HepG2 (cell line): Measurements from ENCODE around the gene CCDC91. TPM values are rescaled to one million over a fixed set of nuclear protein-coding genes. Genes with fewer than 3 reads are reported as not detected.

ENCODE experiments used
- ATAC-seq: fragments of 200-7000 bp; cut with Tn5 transposase; 3 replicates; pipeline ENCODE4 v1.9.1; 2020; ENCODE audit warnings: mild to moderate bottlenecking, moderate library complexity
- BruUV-seq: library from RNA; stranded (reverse); fragments of 400-500 nt; replicated peaks from 2 replicates; lab custom pipeline; 2021; lab: Mats Ljungman, UMichigan
- CTCF ChIA-PET: fragments of 300-600 bp; formaldehyde crosslinking; extraction: SDS; loops from one replicate; lab custom pipeline; 2021; ENCODE audit warnings: low total read pairs, inconsistent platforms, low intra/inter-chr PET ratio; lab: Yijun Ruan, JAX
- POLR2A ChIA-PET: fragments of 350-600 bp; sonication (Branson Sonifier 250); formaldehyde crosslinking; loops from one replicate; lab custom pipeline; 2020; ENCODE audit warnings: antibody characterized with exemption, inconsistent platforms; lab: Yijun Ruan, JAX
- DNase-seq: peaks from one replicate; pipeline ENCODE4 v3.0.0-alpha.2; 2015; ENCODE audit warnings: low spot score
- FAIRE-seq: peaks from 3 replicates; lab custom pipeline; 2011; peaks lifted over from hg19 to GRCh38; lab: Jason Lieb, UNC
- H2AFZ ChIP-seq: one replicate; pipeline ENCODE4 v1.6.1; 2011; ENCODE audit warnings: low read length, inconsistent platforms
- H3K27ac ChIP-seq: fragments of 300-600 bp; 3 replicates; pipeline ENCODE4 v1.8.0; 2011; ENCODE audit warnings: mixed run types, mild to moderate bottlenecking, mixed read lengths, low read length, inconsistent platforms; ENCODE audit not compliant: insufficient read depth; ENCODE audit errors: extremely low read length
- H3K27me3 ChIP-seq, 2 experiments: fragments of 200-600 bp in 1 of 2; 2 replicates in 1 of 2; 3 replicates in 1 of 2; pipeline versions ENCODE4 v1.6.0 to v1.8.0; 2011; ENCODE audit warnings: low read length in 2 of 2, mild to moderate bottlenecking in 2 of 2, moderate library complexity in 2 of 2, inconsistent platforms in 1 of 2; ENCODE audit not compliant: insufficient read depth in 2 of 2, control insufficient read depth in 1 of 2
- H3K36me3 ChIP-seq, 2 experiments: fragments of 200-600 bp in 1 of 2; replicated peaks in 1 of 2; 2 replicates in 1 of 2; 3 replicates in 1 of 2; pipeline versions ENCODE4 v1.5.1 to v1.8.0; 2011; ENCODE audit warnings: low read length in 2 of 2, inconsistent platforms in 1 of 2; ENCODE audit not compliant: insufficient read depth in 2 of 2, control insufficient read depth in 1 of 2
- H3K4me1 ChIP-seq: 2 replicates; pipeline ENCODE4 v1.5.1; 2012; ENCODE audit warnings: low read length, inconsistent platforms; ENCODE audit not compliant: insufficient read depth
- H3K4me2 ChIP-seq: 2 replicates; pipeline ENCODE4 v1.6.0; 2011; ENCODE audit warnings: low read depth, low read length, inconsistent platforms
- H3K4me3 ChIP-seq, 3 experiments: fragments of 200-600 bp in 1 of 3; sonication (generic), shearing (Covaris generic) in 1 of 3; replicated peaks in 1 of 3; 2 replicates each; pipeline ENCODE4 v1.5.1; 2011 to 2016; ENCODE audit warnings: low read length in 3 of 3, inconsistent platforms in 2 of 3, low read depth in 2 of 3, mild to moderate bottlenecking in 2 of 3, control low read depth in 1 of 3, mixed read lengths in 1 of 3; ENCODE audit not compliant: insufficient read depth in 1 of 3
- H3K79me2 ChIP-seq: one replicate; pipeline ENCODE4 v1.6.1; 2011; ENCODE audit warnings: low read length, inconsistent platforms; ENCODE audit not compliant: insufficient read depth
- H3K9ac ChIP-seq: 2 replicates; pipeline ENCODE4 v1.6.0; 2011; ENCODE audit warnings: mild to moderate bottlenecking, low read depth, low read length, inconsistent platforms; ENCODE audit not compliant: insufficient read depth
- H3K9me3 ChIP-seq: 2 replicates; pipeline ENCODE4 v1.5.1; 2012; ENCODE audit warnings: mild to moderate bottlenecking, low read length
- H4K20me1 ChIP-seq: 2 replicates; pipeline ENCODE4 v1.6.0; 2011; ENCODE audit warnings: inconsistent platforms, mild to moderate bottlenecking, low read length, moderate library complexity; ENCODE audit not compliant: insufficient read depth
- HNRNPUL1 ChIP-seq: fragments of 200-400 bp; formaldehyde crosslinking; IDR thresholded peaks from 2 replicates; pipeline ENCODE4 v1.6.1; 2017; ENCODE audit warnings: low read depth, mild to moderate bottlenecking, low read length, moderate library complexity
- PTBP1 ChIP-seq: fragments of 200-400 bp; formaldehyde crosslinking; IDR thresholded peaks from 2 replicates; pipeline ENCODE4 v1.6.1; 2018; ENCODE audit warnings: low read length, low read depth; ENCODE audit not compliant: poor library complexity, severe bottlenecking
- RBFOX2 ChIP-seq: fragments of 200-400 bp; formaldehyde crosslinking; IDR thresholded peaks from 2 replicates; pipeline ENCODE4 v1.6.1; 2017; ENCODE audit warnings: low read depth, mild to moderate bottlenecking, low read length
- SAP130 ChIP-seq: IDR thresholded peaks from 2 replicates; pipeline ENCODE4 v1.6.1; 2016; ENCODE audit warnings: low read depth
- TCF7 ChIP-seq: sonication (generic); IDR thresholded peaks from 2 replicates; pipeline ENCODE4 v1.6.1; 2016; ENCODE audit warnings: antibody characterized with exemption, low read depth
- ZMYM4 ChIP-seq: sonication (generic); formaldehyde crosslinking; IDR thresholded peaks from 2 replicates; pipeline ENCODE4 v1.8.1; 2023; ENCODE audit warnings: mild to moderate bottlenecking, missing genetic modification reagents
- ZNF282 ChIP-seq: fragments of 450-650 bp; IDR thresholded peaks from 2 replicates; pipeline ENCODE4 v1.6.1; 2018; ENCODE audit not compliant: partially characterized antibody
- ZNF564 ChIP-seq: sonication (generic); formaldehyde crosslinking; IDR thresholded peaks from 2 replicates; pipeline ENCODE4 v1.8.1; 2023; ENCODE audit warnings: mild to moderate bottlenecking, missing genetic modification reagents
- ZNF619 ChIP-seq: sonication (generic); formaldehyde crosslinking; IDR thresholded peaks from 2 replicates; pipeline ENCODE4 v1.4.0; 2020; ENCODE audit warnings: mild to moderate bottlenecking, missing genetic modification reagents
- WGBS: methylation state at CpG from one replicate; pipeline ENCODE4 v1.1.6; 2017; ENCODE audit warnings: low lambda C conversion rate; 5-methylcytosine and 5-hydroxymethylcytosine counted together
- in situ Hi-C: cut with HindIII; loops from 2 replicates; pipeline ENCODE4 v1.10.0; 2017; ENCODE audit warnings: low pct_unique_long_range_greater_than_20kb; ENCODE audit not compliant: extremely low pct_ligation_motif_present
- intact Hi-C: fragments of 100-400 bp; cut with micrococcal nuclease; formaldehyde crosslinking; loops from one replicate; pipeline ENCODE4 v1.10.0; 2022; ENCODE audit not compliant: unreplicated experiment
- polyA plus RNA-seq, 8 experiments: library from polyadenylated mRNA; depleted of rRNA in 3 of 8; stranded (reverse) in 7 of 8; unstranded in 1 of 8; fragments of >200 nt; fragmentation: Illumina TruSeq in 4 of 8; extraction: Trizol in 4 of 8; gene quantifications; 2 replicates each; pipeline versions ENCODE4 v1.2.1 to v1.2.3, GENCODE V29; 2011 to 2016; ENCODE audit warnings: low read depth in 4 of 8, missing spikeins in 1 of 8, mixed read lengths in 1 of 8; ENCODE audit not compliant: insufficient read depth in 1 of 8
- total RNA-seq, 5 experiments: library from RNA; depleted of rRNA; stranded (reverse); fragments of >200 nt; fragmentation: Illumina TruSeq; extraction: Trizol; gene quantifications; 2 replicates each; pipeline ENCODE4 v1.2.3, GENCODE V29; 2016; ENCODE audit warnings: low read depth in 1 of 5
- TF ChIP-seq, protein P1 (sequence below): IDR thresholded peaks from 2 replicates; pipeline ENCODE4 v1.6.1; 2016
- TF ChIP-seq, protein P2 (sequence below): sonication (generic); formaldehyde crosslinking; IDR thresholded peaks from 2 replicates; pipeline ENCODE4 v1.4.0; 2020; ENCODE audit warnings: missing genetic modification reagents, borderline replicate concordance

The CCDC91 gene
- total and polyA plus RNA-seq, 2 of the 13 experiments (the other 11 are each of a cell fraction or from before 2014, with no cell fraction given) = 9.8 to 15.8 TPM

DNA sequence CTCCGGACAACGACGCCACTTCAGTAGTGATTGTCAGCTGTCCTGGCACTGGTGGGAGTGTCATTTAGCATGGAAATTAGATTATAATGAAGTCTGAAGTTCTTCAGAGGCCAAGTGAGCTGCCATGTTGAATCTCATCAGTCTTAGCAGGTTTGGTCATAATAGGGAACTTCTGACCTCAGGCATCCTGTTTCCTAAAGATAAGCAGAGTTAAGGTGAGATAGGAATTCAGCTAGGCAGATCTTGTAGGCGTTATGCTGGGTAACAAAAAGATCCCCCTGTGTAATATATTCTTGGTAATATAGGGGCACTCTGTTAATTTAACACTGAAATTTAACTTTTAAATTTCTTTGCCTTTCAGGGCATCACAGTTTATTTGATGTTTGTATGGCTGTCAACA lies 137.5 kb downstream of the CCDC91 start:
- Histone ChIP-seq H3K9ac (no peak overlapping the region), H3K79me2 (no peaks in the 10 kb centered on the region), H3K4me1 (no peaks in the 10 kb centered on the region), H3K36me3 (no peaks in the 10 kb centered on the region), H3K27me3 (no peaks in the 10 kb centered on the region), H3K9me3 (no peaks in the 10 kb centered on the region), H3K27ac (no peak overlapping the region), H2AFZ (no peak overlapping the region), H4K20me1 (no peaks in the 10 kb centered on the region), H3K4me3 (no peak overlapping the region), H3K4me2 (no peak overlapping the region)
- no peak for DNase-seq
- TF ChIP-seq ZNF564 (CRISPR knock-in tag) = no peak
- no peak for TF ChIP-seq PTBP1
- POLR2A ChIA-PET = no interaction called here
- FAIRE-seq = no peak
- CTCF ChIA-PET = no interaction called here
- ATAC-seq = no peak
- in situ Hi-C loops (no loop called here), intact Hi-C loops (no loop called here)
- no TSS peak for BruUV-seq
- 92% methylated on average over 4 of the region's 4 CpGs for WGBS

DNA sequence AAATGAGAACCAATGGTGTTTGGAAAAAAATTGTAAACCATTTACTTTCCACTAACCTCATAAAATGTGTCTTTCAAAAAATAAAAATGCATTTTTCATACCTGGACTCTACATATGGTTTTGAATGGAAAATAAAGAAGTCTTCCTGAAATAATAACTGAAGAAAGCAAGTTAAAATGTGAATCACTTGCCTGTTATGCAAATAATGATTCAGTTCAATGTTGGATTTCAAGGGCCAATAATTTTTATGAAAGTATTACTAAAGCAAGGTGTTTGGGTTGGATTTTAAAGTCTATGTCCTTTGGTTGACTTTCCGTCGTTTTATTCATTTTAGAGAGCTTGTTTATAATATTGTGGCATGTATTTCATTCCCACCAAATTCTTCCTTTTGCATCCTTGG lies 138.7 kb downstream of the CCDC91 start:
- H3K4me1 ChIP-seq = no peaks in the 10 kb centered on the region
- H3K36me3 ChIP-seq = no peaks in the 10 kb centered on the region
- H4K20me1 ChIP-seq = no peaks in the 10 kb centered on the region
- ATAC-seq (no peak), DNase-seq (no peak), FAIRE-seq (no peak)
- intact Hi-C loops (no loop called here), in situ Hi-C loops (no loop called here)
- POLR2A ChIA-PET = no interaction called here
- H3K9ac ChIP-seq = no peak overlapping the region
- no peak overlapping the region for H3K4me3 ChIP-seq
- CTCF ChIA-PET = no interaction called here
- WGBS = 99% methylated on average over 2 of the region's 2 CpGs
- H2AFZ ChIP-seq = no peak overlapping the region
- H3K79me2 ChIP-seq = no peaks in the 10 kb centered on the region
- no peaks in the 10 kb centered on the region for H3K27me3 ChIP-seq
- H3K4me2 ChIP-seq = no peak overlapping the region
- H3K27ac ChIP-seq = no peak overlapping the region
- H3K9me3 ChIP-seq = no peaks in the 10 kb centered on the region
- TF ChIP-seq, protein P1, sequence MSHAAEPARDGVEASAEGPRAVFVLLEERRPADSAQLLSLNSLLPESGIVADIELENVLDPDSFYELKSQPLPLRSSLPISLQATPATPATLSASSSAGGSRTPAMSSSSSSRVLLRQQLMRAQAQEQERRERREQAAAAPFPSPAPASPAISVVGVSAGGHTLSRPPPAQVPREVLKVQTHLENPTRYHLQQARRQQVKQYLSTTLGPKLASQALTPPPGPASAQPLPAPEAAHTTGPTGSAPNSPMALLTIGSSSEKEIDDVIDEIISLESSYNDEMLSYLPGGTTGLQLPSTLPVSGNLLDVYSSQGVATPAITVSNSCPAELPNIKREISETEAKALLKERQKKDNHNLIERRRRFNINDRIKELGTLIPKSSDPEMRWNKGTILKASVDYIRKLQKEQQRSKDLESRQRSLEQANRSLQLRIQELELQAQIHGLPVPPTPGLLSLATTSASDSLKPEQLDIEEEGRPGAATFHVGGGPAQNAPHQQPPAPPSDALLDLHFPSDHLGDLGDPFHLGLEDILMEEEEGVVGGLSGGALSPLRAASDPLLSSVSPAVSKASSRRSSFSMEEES (CRISPR knock-in tag) = no peak
- TF ChIP-seq, protein P2, sequence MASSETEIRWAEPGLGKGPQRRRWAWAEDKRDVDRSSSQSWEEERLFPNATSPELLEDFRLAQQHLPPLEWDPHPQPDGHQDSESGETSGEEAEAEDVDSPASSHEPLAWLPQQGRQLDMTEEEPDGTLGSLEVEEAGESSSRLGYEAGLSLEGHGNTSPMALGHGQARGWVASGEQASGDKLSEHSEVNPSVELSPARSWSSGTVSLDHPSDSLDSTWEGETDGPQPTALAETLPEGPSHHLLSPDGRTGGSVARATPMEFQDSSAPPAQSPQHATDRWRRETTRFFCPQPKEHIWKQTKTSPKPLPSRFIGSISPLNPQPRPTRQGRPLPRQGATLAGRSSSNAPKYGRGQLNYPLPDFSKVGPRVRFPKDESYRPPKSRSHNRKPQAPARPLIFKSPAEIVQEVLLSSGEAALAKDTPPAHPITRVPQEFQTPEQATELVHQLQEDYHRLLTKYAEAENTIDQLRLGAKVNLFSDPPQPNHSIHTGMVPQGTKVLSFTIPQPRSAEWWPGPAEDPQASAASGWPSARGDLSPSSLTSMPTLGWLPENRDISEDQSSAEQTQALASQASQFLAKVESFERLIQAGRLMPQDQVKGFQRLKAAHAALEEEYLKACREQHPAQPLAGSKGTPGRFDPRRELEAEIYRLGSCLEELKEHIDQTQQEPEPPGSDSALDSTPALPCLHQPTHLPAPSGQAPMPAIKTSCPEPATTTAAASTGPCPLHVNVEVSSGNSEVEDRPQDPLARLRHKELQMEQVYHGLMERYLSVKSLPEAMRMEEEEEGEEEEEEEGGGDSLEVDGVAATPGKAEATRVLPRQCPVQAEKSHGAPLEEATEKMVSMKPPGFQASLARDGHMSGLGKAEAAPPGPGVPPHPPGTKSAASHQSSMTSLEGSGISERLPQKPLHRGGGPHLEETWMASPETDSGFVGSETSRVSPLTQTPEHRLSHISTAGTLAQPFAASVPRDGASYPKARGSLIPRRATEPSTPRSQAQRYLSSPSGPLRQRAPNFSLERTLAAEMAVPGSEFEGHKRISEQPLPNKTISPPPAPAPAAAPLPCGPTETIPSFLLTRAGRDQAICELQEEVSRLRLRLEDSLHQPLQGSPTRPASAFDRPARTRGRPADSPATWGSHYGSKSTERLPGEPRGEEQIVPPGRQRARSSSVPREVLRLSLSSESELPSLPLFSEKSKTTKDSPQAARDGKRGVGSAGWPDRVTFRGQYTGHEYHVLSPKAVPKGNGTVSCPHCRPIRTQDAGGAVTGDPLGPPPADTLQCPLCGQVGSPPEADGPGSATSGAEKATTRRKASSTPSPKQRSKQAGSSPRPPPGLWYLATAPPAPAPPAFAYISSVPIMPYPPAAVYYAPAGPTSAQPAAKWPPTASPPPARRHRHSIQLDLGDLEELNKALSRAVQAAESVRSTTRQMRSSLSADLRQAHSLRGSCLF (CRISPR knock-in tag) = no peak
- TF ChIP-seq ZNF619 (CRISPR knock-in tag) = no peak
- no peak for TF ChIP-seq ZMYM4 (CRISPR knock-in tag)
- TF ChIP-seq HNRNPUL1 = no peak
- no peak for TF ChIP-seq RBFOX2
- no peak for TF ChIP-seq ZNF282
- TF ChIP-seq SAP130 (CRISPR knock-in tag) = no peak
- TF ChIP-seq TCF7 = no peak
- BruUV-seq = no TSS peak
